ENCODE measurements around the gene TMEM247. TPM values are rescaled to one million over a fixed set of nuclear protein-coding genes. Genes with fewer than 3 reads are reported as not detected.
A peak's percentile ranks its signal among the peaks of the same experiment; 100 is the strongest.

Gene TMEM247
- total RNA-seq, 6 experiments from 2014 or later = not detected

- H3K9me3 Mint-ChIP-seq = no peaks in the 10 kb centered on the region; the same call in none of the 2 replicates
- DNase-seq = peak; percentile 79
- no peak overlapping the region for H3K4me3 Mint-ChIP-seq
- H3K27ac Mint-ChIP-seq = peak overlapping the region; percentile 53
- peaks cover 24% of the 10 kb centered on the region for H3K4me1 Mint-ChIP-seq (ENCODE audit: low read depth)
- H3K27me3 Mint-ChIP-seq (ENCODE audit: insufficient read depth) = peaks cover 9% of the 10 kb centered on the region
- H3K36me3 Mint-ChIP-seq (ENCODE audit: low read depth) = no peaks in the 10 kb centered on the region
- no peak for TF ChIP-seq CTCF (IDR thresholded peaks at IDR 0.05)
These were observed 2.1 kb downstream of the TMEM247 start for GRCh38 chr2:46481198-46482193.

DNA sequence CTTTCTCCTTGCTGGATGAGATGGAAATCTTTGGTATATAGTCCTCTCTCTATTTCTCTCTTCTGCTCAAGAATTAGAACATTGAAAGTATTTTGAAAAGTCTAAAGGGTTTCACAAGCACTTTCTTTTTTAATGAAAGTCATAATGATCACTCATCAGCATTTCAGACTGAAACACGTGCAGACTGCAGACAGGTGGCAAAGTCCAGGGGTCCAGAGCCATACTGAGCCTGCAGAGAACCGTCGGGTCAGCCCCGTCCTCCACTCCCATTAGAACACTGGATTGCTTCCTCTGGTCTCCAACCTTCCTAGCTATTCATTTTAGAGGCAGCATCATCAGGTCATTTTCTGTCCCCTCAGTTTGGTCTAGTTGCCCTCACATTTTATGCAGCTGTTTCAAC lies 3.1 kb downstream of the TMEM247 start:
- Mint-ChIP-seq H3K27me3 (ENCODE audit: insufficient read depth) (peaks cover 8% of the 10 kb centered on the region), H3K36me3 (ENCODE audit: low read depth) (no peaks in the 10 kb centered on the region), H3K27ac (no peak overlapping the region), H3K4me3 (no peak overlapping the region), H3K9me3 (no peaks in the 10 kb centered on the region), H3K4me1 (ENCODE audit: low read depth) (peaks cover 34% of the 10 kb centered on the region)
- DNase-seq = no peak
- no peak for TF ChIP-seq CTCF (IDR thresholded peaks at IDR 0.05)

DNA sequence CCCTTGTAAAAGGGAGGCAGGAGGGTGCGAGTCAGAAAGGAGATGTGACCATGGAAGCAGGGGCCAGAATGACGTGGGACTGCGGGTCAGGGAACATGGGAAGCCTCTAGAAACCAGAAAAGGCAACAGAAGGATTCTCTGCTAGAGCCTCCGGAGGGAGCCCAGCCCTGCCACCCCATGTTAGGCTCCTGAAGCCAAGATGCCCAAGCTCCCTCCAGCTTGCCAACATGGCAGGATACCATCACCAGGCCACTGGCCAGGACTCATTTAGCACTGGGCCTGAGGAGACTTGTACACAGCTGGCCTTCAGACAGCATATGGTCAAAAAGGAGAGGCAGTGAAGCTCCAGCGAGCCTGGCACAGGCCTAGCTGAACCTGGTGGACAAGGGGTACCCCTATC lies 5.6 kb downstream of the TMEM247 start:
- DNase-seq = no peak

DNA sequence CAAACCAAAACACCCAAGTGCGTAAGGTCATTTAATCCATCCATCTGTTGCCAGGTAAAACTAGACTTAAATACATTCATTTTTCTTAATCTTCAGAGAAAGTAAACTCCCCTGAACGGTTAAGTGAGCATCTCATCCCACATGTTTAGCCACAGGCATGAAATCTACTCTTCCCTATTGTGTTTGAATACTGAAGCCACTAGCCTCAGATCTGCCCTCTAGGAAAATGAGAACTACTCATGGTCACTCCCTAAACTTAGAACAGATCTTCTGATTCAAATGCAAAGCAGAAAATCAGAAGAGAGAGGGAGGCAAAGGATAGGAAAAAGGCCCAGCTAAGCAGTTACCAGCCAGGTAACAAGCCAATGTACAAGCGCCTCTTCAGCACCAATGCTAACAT lies 7.1 kb downstream of the TMEM247 start:
- Mint-ChIP-seq H3K4me3 (no peak overlapping the region), H3K27ac (no peak overlapping the region), H3K36me3 (ENCODE audit: low read depth) (no peaks in the 10 kb centered on the region), H3K27me3 (ENCODE audit: insufficient read depth) (peaks cover 4% of the 10 kb centered on the region; the same call in 1 of the 2 replicates), H3K9me3 (no peaks in the 10 kb centered on the region), H3K4me1 (ENCODE audit: low read depth) (peaks cover 62% of the 10 kb centered on the region)
- no peak for TF ChIP-seq CTCF (IDR thresholded peaks at IDR 0.05)
- no peak for DNase-seq

More for the DNA sequence above, 5.6 kb downstream of the TMEM247 start:
- Mint-ChIP-seq H3K27ac (no peak overlapping the region), H3K9me3 (no peaks in the 10 kb centered on the region), H3K27me3 (ENCODE audit: insufficient read depth) (peaks cover 5% of the 10 kb centered on the region), H3K36me3 (ENCODE audit: low read depth) (no peaks in the 10 kb centered on the region), H3K4me3 (no peak overlapping the region), H3K4me1 (ENCODE audit: low read depth) (peaks cover 59% of the 10 kb centered on the region)
- TF ChIP-seq CTCF (IDR thresholded peaks at IDR 0.05) = no peak

DNA sequence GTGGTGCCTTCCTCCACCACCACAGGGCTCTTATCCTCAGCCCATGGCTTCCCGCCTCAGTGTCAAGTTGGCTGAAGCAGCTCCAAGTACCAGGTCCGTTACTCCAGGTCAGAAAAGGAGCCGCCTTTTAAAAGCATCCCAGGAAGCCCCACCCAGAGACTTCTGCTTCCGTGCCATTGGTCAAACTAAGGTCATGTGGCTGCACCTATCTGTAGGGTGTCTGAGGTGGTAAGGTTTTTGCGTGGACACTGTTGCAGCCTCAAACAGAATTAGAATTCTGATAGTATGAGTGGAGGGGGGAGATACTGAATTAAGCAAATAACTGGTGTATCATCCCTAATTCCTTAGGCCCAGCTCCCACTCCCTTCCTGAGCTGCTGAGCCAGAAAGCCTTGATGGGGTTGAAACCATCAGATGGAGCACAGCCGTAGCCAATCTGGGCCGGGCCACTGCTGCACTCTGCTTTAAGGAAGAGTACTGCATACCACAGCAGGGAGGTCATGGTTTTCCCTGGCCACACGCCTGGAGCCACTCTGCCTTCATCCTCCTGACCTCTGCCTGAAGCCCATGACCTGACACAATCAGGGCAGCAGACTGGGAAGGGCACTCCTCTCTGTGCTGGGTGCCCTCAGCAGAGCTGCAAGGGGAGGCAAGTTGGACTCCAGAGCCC lies 8.4 kb downstream of the TMEM247 start:
- H3K27ac Mint-ChIP-seq = peak overlapping the region; percentile 90
- TF ChIP-seq CTCF (IDR thresholded peaks at IDR 0.05) = no peak
- peaks cover 57% of the 10 kb centered on the region for H3K4me1 Mint-ChIP-seq (ENCODE audit: low read depth)
- H3K27me3 Mint-ChIP-seq (ENCODE audit: insufficient read depth) = peaks cover 4% of the 10 kb centered on the region; the same call in 1 of the 2 replicates
- no peaks in the 10 kb centered on the region for H3K9me3 Mint-ChIP-seq
- no peak overlapping the region for H3K4me3 Mint-ChIP-seq
- DNase-seq = peak; percentile 75
- H3K36me3 Mint-ChIP-seq (ENCODE audit: low read depth) = no peaks in the 10 kb centered on the region
